Renal cortical epithelial cell (primary cell): ENCODE results near the gene KRT80. TPM values are rescaled to one million over a fixed set of nuclear protein-coding genes. Genes with fewer than 3 reads are reported as not detected.
A peak's percentile ranks its signal among the peaks of the same experiment; 100 is the strongest.

Source experiments
- DNase-seq: peaks from one replicate; pipeline ENCODE4 v3.0.0-alpha.2; 2011; ENCODE audit warnings: low read depth
- total RNA-seq: library from RNA; depleted of rRNA; stranded (reverse); fragments of >200 nt; gene quantifications from 2 replicates; pipeline ENCODE4 v1.2.3, GENCODE V29; 2014

Gene KRT80
- total RNA-seq, 1 donor from 2014 or later = 26.3 TPM

GRCh38 chr12:52228931-52229330 is 37.1 kb upstream of the KRT80 start:
- no peak for DNase-seq

- no peak for DNase-seq
Measured at GRCh38 chr12:52228366-52228765, 36.6 kb upstream of the KRT80 start.

GRCh38 chr12:52227606-52228166 is 35.9 kb upstream of the KRT80 start:
- DNase-seq = no peak

- no peak for DNase-seq
Measured at GRCh38 chr12:52226446-52226845, 34.6 kb upstream of the KRT80 start.

GRCh38 chr12:52225752-52226151 is 33.9 kb upstream of the KRT80 start:
- DNase-seq = no peak

- no peak for DNase-seq
Measured at GRCh38 chr12:52224151-52224550, 32.3 kb upstream of the KRT80 start.

- DNase-seq = no peak
Measured at GRCh38 chr12:52223406-52224039, 31.7 kb upstream of the KRT80 start.

GRCh38 chr12:52222692-52223091 is 30.9 kb upstream of the KRT80 start:
- DNase-seq = no peak

- peak; percentile 64 for DNase-seq
Measured at GRCh38 chr12:52221912-52222457, 30.2 kb upstream of the KRT80 start.

- DNase-seq = no peak
Measured at GRCh38 chr12:52221070-52221781, 29.4 kb upstream of the KRT80 start.

GRCh38 chr12:52220477-52220876 is 28.7 kb upstream of the KRT80 start:
- no peak for DNase-seq

GRCh38 chr12:52218001-52218400 is 26.2 kb upstream of the KRT80 start:
- DNase-seq = no peak

- DNase-seq = peak; percentile 70
Measured at GRCh38 chr12:52217223-52217622, 25.4 kb upstream of the KRT80 start.

GRCh38 chr12:52216807-52217206 is 25.0 kb upstream of the KRT80 start:
- DNase-seq = peak; percentile 38

GRCh38 chr12:52216100-52216499 is 24.3 kb upstream of the KRT80 start:
- no peak for DNase-seq

- DNase-seq = peak; percentile 82
Measured at GRCh38 chr12:52215587-52216031, 23.8 kb upstream of the KRT80 start.

GRCh38 chr12:52214421-52214802 is 22.6 kb upstream of the KRT80 start:
- DNase-seq = no peak

GRCh38 chr12:52213564-52214420 is 22.0 kb upstream of the KRT80 start:
- DNase-seq = peak; percentile 78

GRCh38 chr12:52212701-52213563 is 21.1 kb upstream of the KRT80 start:
- no peak for DNase-seq

GRCh38 chr12:52211716-52212585 is 20.1 kb upstream of the KRT80 start:
- no peak for DNase-seq
